ENCODE results near the gene HOXC6.

HOXC6 gene

GRCh38 chr12:54028314-54029201 lies at the start of gene HOXC6:
TSS of gene HOXC6 (plus strand) at chr12:54028440. CDS start at chr12:54028522, 82 bp downstream.
- DNase-seq (ENCODE audit: low read depth) = no peak

- DNase-seq (ENCODE audit: low read depth) = no peak
Observed at GRCh38 chr12:53978477-53979356, 49.5 kb upstream of the HOXC6 start.

- DNase-seq (ENCODE audit: low read depth) = no peak
Observed at GRCh38 chr12:53980104-53980801, 48.0 kb upstream of the HOXC6 start.

- DNase-seq (ENCODE audit: low read depth) = no peak
Observed at GRCh38 chr12:53980802-53981496, 47.3 kb upstream of the HOXC6 start.

- no peak for DNase-seq (ENCODE audit: low read depth)
Observed at GRCh38 chr12:53981634-53982565, 46.3 kb upstream of the HOXC6 start.

- no peak for DNase-seq (ENCODE audit: low read depth)
Observed at GRCh38 chr12:53982648-53983567, 45.3 kb upstream of the HOXC6 start.

- no peak for DNase-seq (ENCODE audit: low read depth)
Observed at GRCh38 chr12:53983568-53983949, 44.7 kb upstream of the HOXC6 start.

- no peak for DNase-seq (ENCODE audit: low read depth)
Observed at GRCh38 chr12:53983950-53984572, 44.2 kb upstream of the HOXC6 start.

GRCh38 chr12:53984901-53985691 lies 43.1 kb upstream of the HOXC6 start, which contains the start of gene HOXC10:
TSS of gene HOXC10 (plus strand) at chr12:53985146. CDS start at chr12:53985260, 114 bp downstream.
- peak; percentile 47 for DNase-seq (ENCODE audit: low read depth)

- no peak for DNase-seq (ENCODE audit: low read depth)
Observed at GRCh38 chr12:53985692-53985993, 42.6 kb upstream of the HOXC6 start.

- DNase-seq (ENCODE audit: low read depth) = no peak
Observed at GRCh38 chr12:53985994-53986685, 42.1 kb upstream of the HOXC6 start.

- no peak for DNase-seq (ENCODE audit: low read depth)
Observed at GRCh38 chr12:53986686-53987483, 41.4 kb upstream of the HOXC6 start.

- no peak for DNase-seq (ENCODE audit: low read depth)
Observed at GRCh38 chr12:53987787-53988230, 40.4 kb upstream of the HOXC6 start.

- DNase-seq (ENCODE audit: low read depth) = no peak
Observed at GRCh38 chr12:53988541-53989226, 39.6 kb upstream of the HOXC6 start.

GRCh38 chr12:53989227-53990113 lies 38.8 kb upstream of the HOXC6 start:
- no peak for DNase-seq (ENCODE audit: low read depth)

Measured in T-helper 22 cell (primary cell).